ENCODE data around the gene ADAMTS13. TPM values are rescaled to one million over a fixed set of nuclear protein-coding genes. Genes with fewer than 3 reads are reported as not detected.

Gene ADAMTS13
- polyA plus RNA-seq, 1 donor from 2014 or later = 13.5 TPM

- no peak overlapping the region for H3K9ac ChIP-seq (ENCODE audit: low read length)
- H3K9me3 ChIP-seq (ENCODE audit: low read length) = no peaks in the 10 kb centered on the region
- H3K9me2 ChIP-seq (ENCODE audit: insufficient read depth, low read length) = no peaks in the 10 kb centered on the region
- H3K79me2 ChIP-seq (replicated peaks; ENCODE audit: insufficient read depth, low read length) = no peaks in the 10 kb centered on the region
- no peak overlapping the region for H3K27ac ChIP-seq (ENCODE audit: low read length)
- no peak overlapping the region for H3K4me3 ChIP-seq (ENCODE audit: low read length)
- H3F3A ChIP-seq (ENCODE audit: insufficient read depth, low read length, poor library complexity, severe bottlenecking) = no peaks in the 10 kb centered on the region
- H2AFZ ChIP-seq (ENCODE audit: low read depth, low read length) = no peak overlapping the region
- H4K20me1 ChIP-seq (ENCODE audit: insufficient read depth) = no peaks in the 10 kb centered on the region
- no peaks in the 10 kb centered on the region for H3K36me3 ChIP-seq (ENCODE audit: insufficient read depth, low read length)
- H3K4me2 ChIP-seq (ENCODE audit: low read length) = no peak overlapping the region
- no peak for TF ChIP-seq CTCF (IDR thresholded peaks at IDR 0.05; ENCODE audit: poor library complexity, severe bottlenecking)
- no peaks in the 10 kb centered on the region for H3K27me3 ChIP-seq (ENCODE audit: insufficient read depth, low read depth, low read length)
Measured at GRCh38 chr9:133489253-133490190, 67.4 kb downstream of the ADAMTS13 start.

- Histone ChIP-seq H4K20me1 (ENCODE audit: insufficient read depth) (no peaks in the 10 kb centered on the region), H3K36me3 (ENCODE audit: insufficient read depth, low read length) (no peaks in the 10 kb centered on the region), H3K4me2 (ENCODE audit: low read length) (no peak overlapping the region), H3F3A (ENCODE audit: insufficient read depth, low read length, poor library complexity, severe bottlenecking) (no peaks in the 10 kb centered on the region), H3K9me2 (ENCODE audit: insufficient read depth, low read length) (no peaks in the 10 kb centered on the region), H2AFZ (ENCODE audit: low read depth, low read length) (no peak overlapping the region), H3K79me2 (replicated peaks; ENCODE audit: insufficient read depth, low read length) (no peaks in the 10 kb centered on the region), H3K9ac (ENCODE audit: low read length) (no peak overlapping the region), H3K9me3 (ENCODE audit: low read length) (no peaks in the 10 kb centered on the region), H3K27me3 (ENCODE audit: insufficient read depth, low read depth, low read length) (no peaks in the 10 kb centered on the region), H3K4me3 (ENCODE audit: low read length) (no peak overlapping the region), H3K27ac (ENCODE audit: low read length) (no peak overlapping the region)
- TF ChIP-seq MXI1 (conservative IDR thresholded peaks at IDR 0.05; ENCODE audit: poor library complexity, severe bottlenecking) (no peak), CTCF (IDR thresholded peaks at IDR 0.05; ENCODE audit: poor library complexity, severe bottlenecking) (no peak), REST (IDR thresholded peaks at IDR 0.05; ENCODE audit: borderline replicate concordance) (no peak), EZH2 (IDR thresholded peaks at IDR 0.05; ENCODE audit: borderline replicate concordance, insufficient read depth, low read length, poor library complexity, severe bottlenecking) (no peak), EP300 (conservative IDR thresholded peaks at IDR 0.05; ENCODE audit: poor library complexity, severe bottlenecking) (no peak), TAF1 (IDR thresholded peaks at IDR 0.05; ENCODE audit: low read depth) (no peak), RAD21 (conservative IDR thresholded peaks at IDR 0.05) (no peak), POLR2AphosphoS5 (IDR thresholded peaks at IDR 0.05) (no peak), SMC3 (conservative IDR thresholded peaks at IDR 0.05; ENCODE audit: poor library complexity) (no peak)
Measured at GRCh38 chr9:133490201-133490681, 68.1 kb downstream of the ADAMTS13 start.
